H9 (cell line): ENCODE data around the gene TST. TPM values are rescaled to one million over a fixed set of nuclear protein-coding genes. Genes with fewer than 3 reads are reported as not detected.

ENCODE experiments used
- DNase-seq: peaks from one replicate; pipeline ENCODE4 v3.0.0-alpha.2; 2017
- H2AFZ ChIP-seq: one replicate; pipeline ENCODE4 v1.6.1; 2013; ENCODE audit warnings: mild to moderate bottlenecking, low read length, control low read depth, moderate library complexity
- H2AK5ac ChIP-seq: 2 replicates; pipeline ENCODE4 v1.6.1; 2013; ENCODE audit warnings: low read length, control low read depth, mixed read lengths; ENCODE audit not compliant: insufficient read length
- H2BK120ac ChIP-seq: one replicate; pipeline ENCODE4 v1.6.1; 2013; ENCODE audit warnings: low read depth, mild to moderate bottlenecking, low read length, control low read depth, inconsistent platforms; ENCODE audit not compliant: poor library complexity, severe bottlenecking
- H2BK12ac ChIP-seq: 2 replicates; pipeline ENCODE4 v1.6.1; 2013; ENCODE audit warnings: low read length, control low read depth, mixed read lengths, low read depth; ENCODE audit not compliant: insufficient read length
- H2BK15ac ChIP-seq: 2 replicates; pipeline ENCODE4 v1.6.1; 2013; ENCODE audit warnings: low read depth, low read length, control low read depth
- H2BK20ac ChIP-seq: one replicate; pipeline ENCODE4 v1.6.1; 2013; ENCODE audit warnings: low read depth, mild to moderate bottlenecking, low read length, control low read depth, inconsistent platforms; ENCODE audit not compliant: poor library complexity, severe bottlenecking
- H2BK5ac ChIP-seq: 2 replicates; pipeline ENCODE4 v1.6.1; 2013; ENCODE audit warnings: low read length, control low read depth, mixed read lengths; ENCODE audit not compliant: insufficient read length
- H3K14ac ChIP-seq: 2 replicates; pipeline ENCODE4 v1.6.1; 2013; ENCODE audit warnings: low read length, control low read depth; ENCODE audit not compliant: insufficient read depth
- H3K18ac ChIP-seq: 2 replicates; pipeline ENCODE4 v1.6.1; 2013; ENCODE audit warnings: low read depth, mild to moderate bottlenecking, mixed read lengths, low read length, control low read depth; ENCODE audit not compliant: insufficient read length
- H3K23ac ChIP-seq: 2 replicates; pipeline ENCODE4 v1.6.1; 2013; ENCODE audit warnings: low read length, control low read depth, mixed read lengths, low read depth; ENCODE audit not compliant: insufficient read length
- H3K23me2 ChIP-seq: 2 replicates; pipeline ENCODE4 v1.6.1; 2013; ENCODE audit warnings: low read depth, mild to moderate bottlenecking, mixed read lengths, low read length, control low read depth; ENCODE audit not compliant: insufficient read length, poor library complexity, severe bottlenecking
- H3K27ac ChIP-seq: 2 replicates; pipeline ENCODE4 v1.5.1; 2013; ENCODE audit warnings: low read length, control low read depth, mixed read lengths, low read depth; ENCODE audit not compliant: insufficient read length
- H3K27me3 ChIP-seq: 2 replicates; pipeline ENCODE4 v1.6.1; 2013; ENCODE audit warnings: low read length, control low read depth, inconsistent platforms; ENCODE audit not compliant: insufficient read depth
- H3K4ac ChIP-seq: 2 replicates; pipeline ENCODE4 v1.6.1; 2013; ENCODE audit warnings: low read depth, mild to moderate bottlenecking, control low read depth, inconsistent platforms, low read length, moderate library complexity
- H3K4me1 ChIP-seq: 2 replicates; pipeline ENCODE4 v1.6.1; 2013; ENCODE audit warnings: low read length, control low read depth, inconsistent platforms; ENCODE audit not compliant: insufficient read depth
- H3K4me2 ChIP-seq: 2 replicates; pipeline ENCODE4 v1.6.1; 2013; ENCODE audit warnings: low read length, control low read depth, mixed read lengths; ENCODE audit not compliant: insufficient read length, insufficient read depth
- H3K56ac ChIP-seq: 2 replicates; pipeline ENCODE4 v1.6.1; 2013; ENCODE audit warnings: low read depth, mild to moderate bottlenecking, mixed read lengths, low read length, control low read depth; ENCODE audit not compliant: insufficient read length
- H3K79me1 ChIP-seq: 2 replicates; pipeline ENCODE4 v1.6.1; 2013; ENCODE audit warnings: low read depth, mild to moderate bottlenecking, moderate library complexity, low read length, control low read depth, inconsistent platforms; ENCODE audit not compliant: insufficient read depth, poor library complexity, severe bottlenecking
- H3K79me2 ChIP-seq: 2 replicates; pipeline ENCODE4 v1.6.1; 2013; ENCODE audit warnings: low read length, control low read depth, inconsistent platforms; ENCODE audit not compliant: insufficient read depth
- H3K9ac ChIP-seq: 2 replicates; pipeline ENCODE4 v1.6.1; 2013; ENCODE audit warnings: low read length, control low read depth, mixed read lengths; ENCODE audit not compliant: insufficient read length; ENCODE audit errors: extremely low read depth
- H3K9me3 ChIP-seq: one replicate; pipeline ENCODE4 v1.6.1; 2013; ENCODE audit warnings: low read depth, low read length, inconsistent platforms; ENCODE audit not compliant: control insufficient read depth
- H3T11ph ChIP-seq: one replicate; pipeline ENCODE4 v1.6.1; 2013; ENCODE audit warnings: mild to moderate bottlenecking, low read length, control low read depth, inconsistent platforms
- H4K20me1 ChIP-seq: one replicate; pipeline ENCODE4 v1.6.1; 2013; ENCODE audit not compliant: control insufficient read depth, insufficient read length, insufficient read depth
- H4K5ac ChIP-seq: 2 replicates; pipeline ENCODE4 v1.6.1; 2013; ENCODE audit warnings: low read depth, mild to moderate bottlenecking, mixed read lengths, low read length, control low read depth; ENCODE audit not compliant: insufficient read length
- H4K8ac ChIP-seq: replicated peaks from 2 replicates; pipeline ENCODE4 v1.6.1; 2013; ENCODE audit warnings: low read length, control low read depth, mixed read lengths, low read depth; ENCODE audit not compliant: insufficient read length
- H4K91ac ChIP-seq: 2 replicates; pipeline ENCODE4 v1.6.1; 2013; ENCODE audit warnings: low read depth, mild to moderate bottlenecking, moderate library complexity, mixed read lengths, low read length, control low read depth; ENCODE audit not compliant: insufficient read length
- H3K27ac Mint-ChIP-seq, 3 experiments: 2 replicates in 2 of 3; 3 replicates in 1 of 3; pipeline ENCODE4 v1.8.0; 2020 to 2021; ENCODE audit warnings: mixed read lengths in 3 of 3, mild to moderate bottlenecking in 1 of 3, moderate library complexity in 1 of 3
- H3K27me3 Mint-ChIP-seq: 2 replicates; pipeline ENCODE4 v1.8.0; 2021; ENCODE audit warnings: low read depth, mild to moderate bottlenecking, moderate library complexity, mixed read lengths
- H3K36me3 Mint-ChIP-seq, 3 experiments: 2 replicates in 2 of 3; 3 replicates in 1 of 3; pipeline ENCODE4 v1.8.0; 2020 to 2021; ENCODE audit warnings: low read depth in 3 of 3, mixed read lengths in 3 of 3; ENCODE audit not compliant: insufficient read depth in 1 of 3
- H3K4me1 Mint-ChIP-seq, 2 experiments: 2 replicates each; pipeline ENCODE4 v1.8.0; 2020; ENCODE audit warnings: mixed read lengths in 2 of 2
- H3K4me3 Mint-ChIP-seq, 2 experiments: 2 replicates in 1 of 2; 3 replicates in 1 of 2; pipeline ENCODE4 v1.8.0; 2020 to 2021; ENCODE audit warnings: mild to moderate bottlenecking in 2 of 2, mixed read lengths in 2 of 2, moderate library complexity in 1 of 2
- H3K9me3 Mint-ChIP-seq, 2 experiments: 2 replicates in 1 of 2; 3 replicates in 1 of 2; pipeline ENCODE4 v1.8.0; 2020; ENCODE audit warnings: mild to moderate bottlenecking in 2 of 2, mixed read lengths in 2 of 2, moderate library complexity in 1 of 2
- CTCF ChIP-seq: fragments of 200-600 bp; sonication (generic); conservative IDR thresholded peaks from 3 replicates; pipeline ENCODE4 v1.8.0; 2021; ENCODE audit warnings: antibody characterized with exemption, mild to moderate bottlenecking
- WGBS: extraction: QIAGEN DNeasy Blood & Tissue Kit; methylation state at CpG from one replicate; pipeline ENCODE4 v1.1.7; 2013; ENCODE audit warnings: missing lambda C conversion rate, low lambda C conversion rate, mixed read lengths; ENCODE audit not compliant: insufficient read length; ENCODE audit errors: extremely low coverage; 5-methylcytosine and 5-hydroxymethylcytosine counted together
- total RNA-seq: library from RNA; stranded (reverse); gene quantifications from 2 replicates; pipeline ENCODE4 v1.2.1, GENCODE V29; 2021

TST gene
- total RNA-seq, 1 experiment from 2014 or later: 31.9 TPM

- Histone ChIP-seq H2BK12ac (no peak overlapping the region), H2AK5ac (no peak overlapping the region), H3K79me2 (no peaks in the 10 kb centered on the region), H3K27ac (no peak overlapping the region), H3K18ac (no peak overlapping the region), H3K23ac (no peak overlapping the region), H3K23me2 (peaks cover 5% of the 10 kb centered on the region), H2BK5ac (no peak overlapping the region), H3K27me3 (no peaks in the 10 kb centered on the region), H3K14ac (no peak overlapping the region), H3T11ph (no peak overlapping the region), H3K9ac (no peak overlapping the region), H2BK120ac (no peak overlapping the region), H3K56ac (no peak overlapping the region), H3K4me1 (no peaks in the 10 kb centered on the region), H3K79me1 (no peaks in the 10 kb centered on the region), H3K4ac (no peak overlapping the region), H2BK15ac (no peak overlapping the region), H2AFZ (no peak overlapping the region), H3K9me3 (no peaks in the 10 kb centered on the region), H4K91ac (no peak overlapping the region), H4K8ac (no peak overlapping the region), H4K20me1 (no peaks in the 10 kb centered on the region), H3K4me2 (no peak overlapping the region), H4K5ac (no peak overlapping the region), H2BK20ac (no peak overlapping the region)
- H3K27me3 Mint-ChIP-seq: 0 out of 2 replicates have a peak, but pooled peaks cover under 1% of the 10 kb centered on the region
- H3K36me3 Mint-ChIP-seq: peaks cover 7 to 39% (median 19%) of the 10 kb centered on the region in 3 experiments; a peak in 6 of 7 replicates
- no peak for DNase-seq
- WGBS: no CpG with 5 or more reads among the region's 13 CpGs
- no peaks in the 10 kb centered on the region for H3K9me3 Mint-ChIP-seq
- no peak overlapping the region for H3K4me3 Mint-ChIP-seq
- TF ChIP-seq CTCF: no peak
- H3K27ac Mint-ChIP-seq: no peak overlapping the region
- H3K4me1 Mint-ChIP-seq: peaks cover 4 to 11% of the 10 kb centered on the region in 2 experiments
These were observed 37.0 kb upstream of the TST start for GRCh38 chr22:37056246-37056645.
